Activated naive CD4-positive, alpha-beta T cell treated with anti-CD3 and anti-CD28 coated beads, Interleukin-2, amount 10 ng/mL, durations not matched to agents 7 days and 5 days (primary cell): Measurements from ENCODE around the gene CAPN2.

Experiments
- CTCF ChIA-PET: fragments of 350-600 bp; sonication (Branson Sonifier 250); formaldehyde crosslinking; loops from one replicate; lab custom pipeline; 2021; ENCODE audit warnings: antibody characterized with exemption; lab: Charles Lee
- DNase-seq: peaks from one replicate; pipeline ENCODE4 v3.0.0-alpha.2; 2020
- H3K27ac Mint-ChIP-seq: one replicate; pipeline ENCODE4 v1.8.0; 2021; ENCODE audit warnings: mild to moderate bottlenecking, moderate library complexity, mixed read lengths
- H3K27me3 Mint-ChIP-seq: one replicate; pipeline ENCODE4 v1.8.0; 2021; ENCODE audit warnings: mild to moderate bottlenecking, mixed read lengths
- H3K36me3 Mint-ChIP-seq: one replicate; pipeline ENCODE4 v1.8.0; 2021; ENCODE audit warnings: mixed read lengths
- H3K4me1 Mint-ChIP-seq: one replicate; pipeline ENCODE4 v1.8.0; 2021; ENCODE audit warnings: mixed read lengths
- H3K4me3 Mint-ChIP-seq: one replicate; pipeline ENCODE4 v1.8.0; 2021; ENCODE audit warnings: mild to moderate bottlenecking, moderate library complexity, mixed read lengths
- H3K9me3 Mint-ChIP-seq: one replicate; pipeline ENCODE4 v1.8.0; 2021; ENCODE audit warnings: mixed read lengths

CAPN2 gene

GRCh38 chr1:223712194-223712849 is at the start of gene CAPN2:
Gene CAPN2 (plus strand): TSS chr1:223712539. CDS start chr1:223712641, 102 bp downstream.
- Mint-ChIP-seq H3K4me3 (peak within 1 kb of the TSS; percentile 76), H3K4me1 (peaks cover 67% of the 10 kb centered on the region)
- CTCF ChIA-PET, result interaction anchor here (0.9 to 4.0 kb wide), 11 partner anchors 11 to 134 kb away, joined by 3 to 71 read pairs (median 4); no protein-coding TSS in a partner anchor

GRCh38 chr1:223662943-223663342 is 49.4 kb upstream of the CAPN2 start:
- CTCF ChIA-PET, result interaction anchor here (1.1 kb wide), 1 partner anchor 530 kb away, joined by 3 read pairs; no protein-coding TSS in a partner anchor
- DNase-seq, result no peak
- Mint-ChIP-seq H3K4me3 (no peak overlapping the region), H3K27ac (no peak overlapping the region), H3K27me3 (peaks cover 15% of the 10 kb centered on the region), H3K36me3 (no peaks in the 10 kb centered on the region), H3K9me3 (no peaks in the 10 kb centered on the region), H3K4me1 (no peaks in the 10 kb centered on the region)

More at GRCh38 chr1:223712194-223712849, at the start of gene CAPN2:
- Mint-ChIP-seq H3K36me3 (peaks cover 29% of the 10 kb centered on the region), H3K27ac (peak within 1 kb of the TSS; percentile 82), H3K27me3 (peaks cover 19% of the 10 kb centered on the region), H3K9me3 (no peaks in the 10 kb centered on the region)
- DNase-seq, result peak; percentile 68

GRCh38 chr1:223664106-223664505 is 48.2 kb upstream of the CAPN2 start:
- Mint-ChIP-seq H3K27ac (no peak overlapping the region), H3K27me3 (peaks cover 20% of the 10 kb centered on the region), H3K4me3 (no peak overlapping the region), H3K9me3 (no peaks in the 10 kb centered on the region), H3K4me1 (no peaks in the 10 kb centered on the region), H3K36me3 (no peaks in the 10 kb centered on the region)
- DNase-seq, result no peak
- CTCF ChIA-PET, result interaction anchor here (1.4 to 1.5 kb wide), 2 partner anchors 19 to 530 kb away, joined by 3 to 4 read pairs; no protein-coding TSS in a partner anchor

- H3K4me3 Mint-ChIP-seq, result no peak within 1 kb of the TSS
- no peaks in the 10 kb centered on the region for H3K4me1 Mint-ChIP-seq
- DNase-seq, result no peak
- H3K27me3 Mint-ChIP-seq, result peaks cover 20% of the 10 kb centered on the region
- H3K36me3 Mint-ChIP-seq, result no peaks in the 10 kb centered on the region
- H3K9me3 Mint-ChIP-seq, result no peaks in the 10 kb centered on the region
- CTCF ChIA-PET, result no interaction called here
- no peak within 1 kb of the TSS for H3K27ac Mint-ChIP-seq
Observed at GRCh38 chr1:223665592-223666312, 46.6 kb upstream of the CAPN2 start, which contains the start of gene CAPN8. Gene CAPN8 (minus strand): TSS chr1:223665701. CDS start chr1:223665646, 55 bp downstream.

- Mint-ChIP-seq H3K4me3 (no peak overlapping the region), H3K27ac (no peak overlapping the region), H3K4me1 (no peaks in the 10 kb centered on the region), H3K27me3 (peaks cover 16% of the 10 kb centered on the region), H3K36me3 (no peaks in the 10 kb centered on the region), H3K9me3 (no peaks in the 10 kb centered on the region)
- CTCF ChIA-PET, result interaction anchor here (0.7 kb wide), 1 partner anchor 1039 kb away, joined by 3 read pairs; no protein-coding TSS in a partner anchor
- DNase-seq, result no peak
Observed at GRCh38 chr1:223667484-223668182, 44.7 kb upstream of the CAPN2 start.

- no peak for DNase-seq
- Mint-ChIP-seq H3K4me3 (no peak overlapping the region), H3K27ac (no peak overlapping the region), H3K27me3 (peaks cover 13% of the 10 kb centered on the region), H3K9me3 (no peaks in the 10 kb centered on the region), H3K4me1 (no peaks in the 10 kb centered on the region), H3K36me3 (no peaks in the 10 kb centered on the region)
- CTCF ChIA-PET, result no interaction called here
Observed at GRCh38 chr1:223669003-223669795, 43.1 kb upstream of the CAPN2 start.

- peaks cover 8% of the 10 kb centered on the region for H3K9me3 Mint-ChIP-seq
- H3K27ac Mint-ChIP-seq, result no peak overlapping the region
- no peaks in the 10 kb centered on the region for H3K4me1 Mint-ChIP-seq
- H3K36me3 Mint-ChIP-seq, result no peaks in the 10 kb centered on the region
- peaks cover 18% of the 10 kb centered on the region for H3K27me3 Mint-ChIP-seq
- H3K4me3 Mint-ChIP-seq, result no peak overlapping the region
- CTCF ChIA-PET, result interaction anchor here (0.7 to 1.1 kb wide), 4 partner anchors 12 to 537 kb away, joined by 3 to 4 read pairs (median 4); no protein-coding TSS in a partner anchor
- DNase-seq, result peak; percentile 37
Observed at GRCh38 chr1:223670458-223671159, 41.7 kb upstream of the CAPN2 start.

- Mint-ChIP-seq H3K9me3 (peaks cover 11% of the 10 kb centered on the region), H3K27me3 (peaks cover 23% of the 10 kb centered on the region), H3K4me1 (no peaks in the 10 kb centered on the region), H3K4me3 (no peak overlapping the region), H3K36me3 (no peaks in the 10 kb centered on the region), H3K27ac (no peak overlapping the region)
- DNase-seq, result no peak
- CTCF ChIA-PET, result interaction anchor here (0.8 to 1.0 kb wide), 2 partner anchors 14 to 47 kb away, joined by 3 read pairs; no protein-coding TSS in a partner anchor
Observed at GRCh38 chr1:223674119-223674890, 38.0 kb upstream of the CAPN2 start.

GRCh38 chr1:223678841-223679240 is 33.5 kb upstream of the CAPN2 start:
- H3K9me3 Mint-ChIP-seq, result peaks cover 11% of the 10 kb centered on the region
- no peak overlapping the region for H3K27ac Mint-ChIP-seq
- no peaks in the 10 kb centered on the region for H3K36me3 Mint-ChIP-seq
- CTCF ChIA-PET, result interaction anchor here (1.0 kb wide), 1 partner anchor 50 kb away, joined by 3 read pairs; no protein-coding TSS in a partner anchor
- H3K4me3 Mint-ChIP-seq, result no peak overlapping the region
- H3K4me1 Mint-ChIP-seq, result no peaks in the 10 kb centered on the region
- DNase-seq, result no peak
- peaks cover 42% of the 10 kb centered on the region for H3K27me3 Mint-ChIP-seq

GRCh38 chr1:223680188-223680587 is 32.2 kb upstream of the CAPN2 start:
- Mint-ChIP-seq H3K36me3 (no peaks in the 10 kb centered on the region), H3K27me3 (peaks cover 34% of the 10 kb centered on the region), H3K4me1 (no peaks in the 10 kb centered on the region), H3K9me3 (peaks cover 4% of the 10 kb centered on the region), H3K27ac (no peak overlapping the region), H3K4me3 (no peak overlapping the region)
- CTCF ChIA-PET, result interaction anchor here (1.0 to 1.3 kb wide), 2 partner anchors 16 to 18 kb away, joined by 3 to 6 read pairs; no protein-coding TSS in a partner anchor
- DNase-seq, result no peak

GRCh38 chr1:223682502-223682901 is 29.8 kb upstream of the CAPN2 start:
- H3K4me3 Mint-ChIP-seq, result no peak overlapping the region
- CTCF ChIA-PET, result interaction anchor here (0.9 kb wide), 1 partner anchor 12 kb away, joined by 3 read pairs; no protein-coding TSS in a partner anchor
- DNase-seq, result no peak
- no peaks in the 10 kb centered on the region for H3K4me1 Mint-ChIP-seq
- H3K27me3 Mint-ChIP-seq, result peaks cover 39% of the 10 kb centered on the region
- H3K27ac Mint-ChIP-seq, result no peak overlapping the region
- no peaks in the 10 kb centered on the region for H3K36me3 Mint-ChIP-seq
- no peaks in the 10 kb centered on the region for H3K9me3 Mint-ChIP-seq
